ENCODE results near the gene ARMH3.
A peak's percentile ranks its signal among the peaks of the same experiment; 100 is the strongest.

The ARMH3 gene

GRCh38 chr10:101902032-101902819 lies 153.7 kb downstream of the ARMH3 start:
- Histone ChIP-seq H3K36me3 (ENCODE audit: insufficient read depth, insufficient read length, low read length) (no peaks in the 10 kb centered on the region), H3K9me3 (ENCODE audit: insufficient read depth, low read length) (no peaks in the 10 kb centered on the region), H3K9ac (ENCODE audit: insufficient read length, low read depth) (no peak overlapping the region), H3K27me3 (ENCODE audit: insufficient read depth, insufficient read length) (no peaks in the 10 kb centered on the region), H3K4me3 (ENCODE audit: insufficient read length, low read depth) (no peak overlapping the region), H3K4me1 (ENCODE audit: insufficient read depth, insufficient read length) (peaks cover 6% of the 10 kb centered on the region)
- DNase-seq (ENCODE audit: low read depth, low spot score): peak; percentile 23
- TF ChIP-seq ZNF274 (IDR thresholded peaks at IDR 0.05; ENCODE audit: low read depth, low read length): no peak

GRCh38 chr10:101901340-101901739 lies 154.6 kb downstream of the ARMH3 start:
- H3K9ac ChIP-seq (ENCODE audit: insufficient read length, low read depth): no peak overlapping the region
- DNase-seq (ENCODE audit: low read depth, low spot score): no peak
- no peak overlapping the region for H3K4me3 ChIP-seq (ENCODE audit: insufficient read length, low read depth)

GRCh38 chr10:101897633-101898032 lies 158.3 kb downstream of the ARMH3 start:
- H3K9me3 ChIP-seq (ENCODE audit: insufficient read depth, low read length): no peaks in the 10 kb centered on the region
- no peak overlapping the region for H3K9ac ChIP-seq (ENCODE audit: insufficient read length, low read depth)
- H3K36me3 ChIP-seq (ENCODE audit: insufficient read depth, insufficient read length, low read length): no peaks in the 10 kb centered on the region
- no peak overlapping the region for H3K4me3 ChIP-seq (ENCODE audit: insufficient read length, low read depth)
- H3K4me1 ChIP-seq (ENCODE audit: insufficient read depth, insufficient read length): peaks cover 5% of the 10 kb centered on the region
- TF ChIP-seq YY1 (IDR thresholded peaks at IDR 0.05; ENCODE audit: insufficient read depth, insufficient read length) (no peak), SUZ12 (IDR thresholded peaks at IDR 0.05; ENCODE audit: extremely low read depth, insufficient read depth, insufficient read length) (no peak), ZNF274 (IDR thresholded peaks at IDR 0.05; ENCODE audit: low read depth, low read length) (no peak)
- no peak for DNase-seq (ENCODE audit: low read depth, low spot score)
- H3K27me3 ChIP-seq (ENCODE audit: insufficient read depth, insufficient read length): no peaks in the 10 kb centered on the region

More at GRCh38 chr10:101901340-101901739, 154.6 kb downstream of the ARMH3 start:
- H3K36me3 ChIP-seq (ENCODE audit: insufficient read depth, insufficient read length, low read length): no peaks in the 10 kb centered on the region
- TF ChIP-seq SUZ12 (IDR thresholded peaks at IDR 0.05; ENCODE audit: extremely low read depth, insufficient read depth, insufficient read length): no peak
- no peak for TF ChIP-seq ZNF274 (IDR thresholded peaks at IDR 0.05; ENCODE audit: low read depth, low read length)
- TF ChIP-seq YY1 (IDR thresholded peaks at IDR 0.05; ENCODE audit: insufficient read depth, insufficient read length): no peak
- no peaks in the 10 kb centered on the region for H3K27me3 ChIP-seq (ENCODE audit: insufficient read depth, insufficient read length)
- peaks cover 6% of the 10 kb centered on the region for H3K4me1 ChIP-seq (ENCODE audit: insufficient read depth, insufficient read length)
- H3K9me3 ChIP-seq (ENCODE audit: insufficient read depth, low read length): no peaks in the 10 kb centered on the region

- peaks cover 4% of the 10 kb centered on the region for H3K4me1 ChIP-seq (ENCODE audit: insufficient read depth, insufficient read length)
Measured at GRCh38 chr10:101896225-101896877, 159.6 kb downstream of the ARMH3 start.

GRCh38 chr10:101895781-101896180 lies 160.2 kb downstream of the ARMH3 start:
- TF ChIP-seq SUZ12 (IDR thresholded peaks at IDR 0.05; ENCODE audit: extremely low read depth, insufficient read depth, insufficient read length) (no peak), YY1 (IDR thresholded peaks at IDR 0.05; ENCODE audit: insufficient read depth, insufficient read length) (no peak), ZNF274 (IDR thresholded peaks at IDR 0.05; ENCODE audit: low read depth, low read length) (no peak)
- Histone ChIP-seq H3K27me3 (ENCODE audit: insufficient read depth, insufficient read length) (no peaks in the 10 kb centered on the region), H3K36me3 (ENCODE audit: insufficient read depth, insufficient read length, low read length) (no peaks in the 10 kb centered on the region), H3K9ac (ENCODE audit: insufficient read length, low read depth) (no peak overlapping the region), H3K9me3 (ENCODE audit: insufficient read depth, low read length) (no peaks in the 10 kb centered on the region), H3K4me3 (ENCODE audit: insufficient read length, low read depth) (no peak overlapping the region), H3K4me1 (ENCODE audit: insufficient read depth, insufficient read length) (peaks cover 3% of the 10 kb centered on the region)
- no peak for DNase-seq (ENCODE audit: low read depth, low spot score)

More at GRCh38 chr10:101896225-101896877, 159.6 kb downstream of the ARMH3 start:
- no peak overlapping the region for H3K9ac ChIP-seq (ENCODE audit: insufficient read length, low read depth)
- H3K9me3 ChIP-seq (ENCODE audit: insufficient read depth, low read length): no peaks in the 10 kb centered on the region
- no peaks in the 10 kb centered on the region for H3K36me3 ChIP-seq (ENCODE audit: insufficient read depth, insufficient read length, low read length)
- no peak for TF ChIP-seq YY1 (IDR thresholded peaks at IDR 0.05; ENCODE audit: insufficient read depth, insufficient read length)
- TF ChIP-seq SUZ12 (IDR thresholded peaks at IDR 0.05; ENCODE audit: extremely low read depth, insufficient read depth, insufficient read length): no peak
- TF ChIP-seq ZNF274 (IDR thresholded peaks at IDR 0.05; ENCODE audit: low read depth, low read length): no peak
- no peaks in the 10 kb centered on the region for H3K27me3 ChIP-seq (ENCODE audit: insufficient read depth, insufficient read length)
- H3K4me3 ChIP-seq (ENCODE audit: insufficient read length, low read depth): no peak overlapping the region
- no peak for DNase-seq (ENCODE audit: low read depth, low spot score)

GRCh38 chr10:101894742-101895141 lies 161.2 kb downstream of the ARMH3 start:
- Histone ChIP-seq H3K9me3 (ENCODE audit: insufficient read depth, low read length) (no peaks in the 10 kb centered on the region), H3K27me3 (ENCODE audit: insufficient read depth, insufficient read length) (no peaks in the 10 kb centered on the region), H3K4me1 (ENCODE audit: insufficient read depth, insufficient read length) (peaks cover 3% of the 10 kb centered on the region), H3K4me3 (ENCODE audit: insufficient read length, low read depth) (no peak overlapping the region), H3K36me3 (ENCODE audit: insufficient read depth, insufficient read length, low read length) (no peaks in the 10 kb centered on the region), H3K9ac (ENCODE audit: insufficient read length, low read depth) (no peak overlapping the region)
- DNase-seq (ENCODE audit: low read depth, low spot score): no peak
- TF ChIP-seq YY1 (IDR thresholded peaks at IDR 0.05; ENCODE audit: insufficient read depth, insufficient read length): no peak
- TF ChIP-seq SUZ12 (IDR thresholded peaks at IDR 0.05; ENCODE audit: extremely low read depth, insufficient read depth, insufficient read length): no peak
- no peak for TF ChIP-seq ZNF274 (IDR thresholded peaks at IDR 0.05; ENCODE audit: low read depth, low read length)

GRCh38 chr10:101894266-101894665 lies 161.7 kb downstream of the ARMH3 start:
- Histone ChIP-seq H3K4me3 (ENCODE audit: insufficient read length, low read depth) (no peak overlapping the region), H3K9me3 (ENCODE audit: insufficient read depth, low read length) (no peaks in the 10 kb centered on the region), H3K9ac (ENCODE audit: insufficient read length, low read depth) (no peak overlapping the region), H3K36me3 (ENCODE audit: insufficient read depth, insufficient read length, low read length) (no peaks in the 10 kb centered on the region), H3K4me1 (ENCODE audit: insufficient read depth, insufficient read length) (peaks cover 3% of the 10 kb centered on the region), H3K27me3 (ENCODE audit: insufficient read depth, insufficient read length) (no peaks in the 10 kb centered on the region)
- TF ChIP-seq YY1 (IDR thresholded peaks at IDR 0.05; ENCODE audit: insufficient read depth, insufficient read length) (no peak), SUZ12 (IDR thresholded peaks at IDR 0.05; ENCODE audit: extremely low read depth, insufficient read depth, insufficient read length) (no peak), ZNF274 (IDR thresholded peaks at IDR 0.05; ENCODE audit: low read depth, low read length) (no peak)
- no peak for DNase-seq (ENCODE audit: low read depth, low spot score)
